Panc1 (cell line): ENCODE results near the gene KRT38. TPM values are rescaled to one million over a fixed set of nuclear protein-coding genes. Genes with fewer than 3 reads are reported as not detected.

Source experiments
- ATAC-seq: fragments of 200-7000 bp; cut with Tn5 transposase; 2 replicates; pipeline ENCODE4 v1.9.1; 2020; ENCODE audit warnings: mild to moderate bottlenecking, moderate library complexity
- BruUV-seq: library from RNA; stranded (reverse); fragments of 400-500 nt; replicated peaks from 2 replicates; lab custom pipeline; 2021; lab: Mats Ljungman, UMichigan
- CTCF ChIA-PET: fragments of 300-600 bp; sonication (Branson Sonifier 250); formaldehyde crosslinking; loops from one replicate; lab custom pipeline; 2022; ENCODE audit warnings: antibody characterized with exemption; lab: Charles Lee
- POLR2A ChIA-PET: fragments of 300-600 bp; sonication (Branson Sonifier 250); formaldehyde crosslinking; loops from one replicate; lab custom pipeline; 2022; ENCODE audit warnings: antibody characterized with exemption; lab: Charles Lee
- DNase-seq: peaks from one replicate; pipeline ENCODE4 v3.0.0-alpha.2; 2010; ENCODE audit warnings: low read depth, low spot score
- H3K27ac ChIP-seq: 2 replicates; pipeline ENCODE4 v1.5.1; 2011; ENCODE audit warnings: mild to moderate bottlenecking, low read length, inconsistent platforms
- H3K27me3 ChIP-seq: fragments of 200-500 bp; sonication (Bioruptor generic); 2 replicates; pipeline ENCODE4 v1.6.0; 2014; ENCODE audit warnings: low read length, inconsistent platforms; ENCODE audit not compliant: control insufficient read depth, insufficient read depth
- H3K36me3 ChIP-seq: fragments of 200-500 bp; sonication (Bioruptor generic); 2 replicates; pipeline ENCODE4 v1.5.1; 2014; ENCODE audit warnings: inconsistent platforms, mild to moderate bottlenecking, low read length, moderate library complexity; ENCODE audit not compliant: control insufficient read depth, insufficient read depth
- H3K4me1 ChIP-seq: 2 replicates; pipeline ENCODE4 v1.5.1; 2011; ENCODE audit warnings: inconsistent platforms, mild to moderate bottlenecking, low read length, moderate library complexity; ENCODE audit not compliant: control insufficient read depth, insufficient read depth
- H3K4me3 ChIP-seq, 2 experiments: 2 replicates each; pipeline ENCODE4 v1.5.1; 2011 to 2012; ENCODE audit warnings: low read depth in 2 of 2, low read length in 2 of 2, mild to moderate bottlenecking in 2 of 2, inconsistent platforms in 1 of 2, moderate library complexity in 1 of 2
- H3K9me3 ChIP-seq: fragments of 200-500 bp; sonication (Bioruptor generic); 2 replicates; pipeline ENCODE4 v1.5.1; 2014; ENCODE audit warnings: low read depth, mild to moderate bottlenecking, inconsistent platforms, low read length, moderate library complexity; ENCODE audit not compliant: control insufficient read depth, insufficient read depth
- CTCF ChIP-seq: fragments of 450-650 bp; IDR thresholded peaks from 2 replicates; pipeline ENCODE4 v1.5.1; 2017; ENCODE audit warnings: mild to moderate bottlenecking
- POLR2AphosphoS5 ChIP-seq: IDR thresholded peaks from 2 replicates; pipeline ENCODE4 v1.6.1; 2012; ENCODE audit warnings: mild to moderate bottlenecking, low read depth, low read length, moderate library complexity
- REST ChIP-seq, 2 experiments: IDR thresholded peaks; 2 replicates each; pipeline ENCODE4 v1.6.1; 2011 to 2012; ENCODE audit warnings: low read depth in 2 of 2, control low read depth in 1 of 2, low read length in 1 of 2, mild to moderate bottlenecking in 1 of 2, moderate library complexity in 1 of 2; ENCODE audit not compliant: insufficient read depth in 1 of 2
- SIN3A ChIP-seq: IDR thresholded peaks from 2 replicates; pipeline ENCODE4 v1.6.1; 2012; ENCODE audit warnings: low read depth, mild to moderate bottlenecking, low read length, moderate library complexity, borderline replicate concordance; ENCODE audit not compliant: insufficient read depth
- TCF7L2 ChIP-seq: IDR thresholded peaks from 2 replicates; pipeline ENCODE4 v1.6.1; 2011; ENCODE audit warnings: mild to moderate bottlenecking, low read depth, low read length, inconsistent platforms
- in situ Hi-C: cut with HindIII; loops from 2 replicates; pipeline ENCODE4 v1.10.0; 2016; ENCODE audit warnings: low sequenced_read_pairs, low pct_unique_long_range_greater_than_20kb
- intact Hi-C: fragments of 100-400 bp; cut with micrococcal nuclease; formaldehyde crosslinking; loops from one replicate; pipeline ENCODE4 v1.10.0; 2022; ENCODE audit not compliant: unreplicated experiment
- total RNA-seq: library from RNA; stranded (reverse); gene quantifications from one replicate; pipeline ENCODE4 v1.2.1, GENCODE V29; 2021; ENCODE audit not compliant: unreplicated experiment

The KRT38 gene
- total RNA-seq, 1 experiment from 2014 or later = not detected

GRCh38 chr17:41387670-41388069 is 53.1 kb downstream of the KRT38 start:
- intact Hi-C loops = loop anchor here (10.0 kb wide), 1 partner anchor 57 kb away; the partner anchor contains the start of gene KRT38
- BruUV-seq = no TSS peak
- CTCF ChIA-PET = no interaction called here

GRCh38 chr17:41386227-41386626 is 54.6 kb downstream of the KRT38 start:
- ChIA-PET CTCF (no interaction called here), POLR2A (no interaction called here)
- Histone ChIP-seq H3K27ac (no peak overlapping the region), H3K4me3 (no peak overlapping the region), H3K4me1 (no peaks in the 10 kb centered on the region), H3K9me3 (no peaks in the 10 kb centered on the region; the same call in 1 of the 2 replicates), H3K36me3 (no peaks in the 10 kb centered on the region), H3K27me3 (no peaks in the 10 kb centered on the region)
- in situ Hi-C loops = no loop called here
- no peak for TF ChIP-seq REST (IDR thresholded peaks at IDR 0.05; ENCODE audit: insufficient read depth in 1 of 2, low read depth in 2 of 2, low read length in 1 of 2)
- TF ChIP-seq CTCF = no peak
- TF ChIP-seq POLR2AphosphoS5 = no peak
- TF ChIP-seq SIN3A = no peak
- TF ChIP-seq TCF7L2 = no peak
- no peak for DNase-seq
- ATAC-seq = no peak
- BruUV-seq = no TSS peak
- intact Hi-C loops = loop anchor here (10.0 kb wide), 1 partner anchor 59 kb away; the partner anchor contains the start of gene KRT38

More at GRCh38 chr17:41387670-41388069, 53.1 kb downstream of the KRT38 start:
- Histone ChIP-seq H3K4me3 (no peak overlapping the region), H3K27ac (no peak overlapping the region), H3K36me3 (no peaks in the 10 kb centered on the region), H3K27me3 (no peaks in the 10 kb centered on the region), H3K4me1 (no peaks in the 10 kb centered on the region), H3K9me3 (no peaks in the 10 kb centered on the region; the same call in 1 of the 2 replicates)
- POLR2A ChIA-PET = interaction anchor here (0.6 kb wide), 1 partner anchor 20 kb away, joined by 3 read pairs; no protein-coding TSS in a partner anchor
- in situ Hi-C loops = no loop called here
- ATAC-seq (no peak), DNase-seq (no peak)
- TF ChIP-seq REST (IDR thresholded peaks at IDR 0.05; ENCODE audit: insufficient read depth in 1 of 2, low read depth in 2 of 2, low read length in 1 of 2) (no peak), CTCF (no peak), POLR2AphosphoS5 (no peak), TCF7L2 (no peak), SIN3A (no peak)
